ENCODE data around the gene NUP153. TPM values are rescaled to one million over a fixed set of nuclear protein-coding genes. Genes with fewer than 3 reads are reported as not detected.

The NUP153 gene
- total and polyA plus RNA-seq, 10 of the 15 experiments (the other 5 are each of a cell fraction or from before 2014, with no cell fraction given): 13.9 to 77.7 (median 56.2) TPM

- DNase-seq (ENCODE audit: low read depth, low spot score) (no peak), ATAC-seq (no peak), FAIRE-seq (no peak)
- Histone ChIP-seq H3K9ac (ENCODE audit: control insufficient read depth, insufficient read depth, low read length) (no peak overlapping the region), H2AFZ (ENCODE audit: control insufficient read depth, low read depth, low read length) (no peak overlapping the region), H3K4me2 (ENCODE audit: control insufficient read depth, insufficient read depth) (no peak overlapping the region), H4K20me1 (ENCODE audit: control insufficient read depth, insufficient read depth) (no peaks in the 10 kb centered on the region), H3K79me2 (ENCODE audit: control insufficient read depth, insufficient read depth, low read length) (peaks cover 6% of the 10 kb centered on the region), H3K9me3 (replicated peaks; ENCODE audit: control insufficient read depth, insufficient read depth, low read length) (no peaks in the 10 kb centered on the region), H3K27me3 (replicated peaks in 1 of 2; ENCODE audit: control insufficient read depth in 2 of 2, insufficient read depth in 2 of 2, low read length in 1 of 2) (no peaks in the 10 kb centered on the region), H3K4me1 (ENCODE audit: control insufficient read depth, insufficient read depth, low read length) (peaks cover 12% of the 10 kb centered on the region; the same call in 1 of the 2 replicates), H3K36me3 (ENCODE audit: control insufficient read depth in 2 of 2, insufficient read depth in 2 of 2, low read length in 1 of 2) (peaks cover 8 to 29% of the 10 kb centered on the region in 2 experiments), H3K4me3 (no peak overlapping the region), H3K27ac (ENCODE audit: control insufficient read depth, insufficient read depth) (no peak overlapping the region)
- in situ Hi-C loops (cut with MboI) (no loop called here), intact Hi-C loops (cut with micrococcal nuclease; ENCODE audit: unreplicated experiment) (no loop called here)
- RAD21 ChIA-PET (ENCODE audit: unreplicated experiment): no interaction called here
- TF ChIP-seq EP300 (IDR thresholded peaks at IDR 0.05; ENCODE audit: borderline replicate concordance in 1 of 2, control insufficient read depth in 1 of 2, low read depth in 2 of 2, low read length in 2 of 2) (no peak), CHD4 (IDR thresholded peaks at IDR 0.05) (no peak), POU2F2 (IDR thresholded peaks at IDR 0.05; ENCODE audit: borderline replicate concordance, low read depth, low read length) (no peak)
- TSS peak; percentile 30 for BruUV-seq (replicated peaks)
- SMC1A ChIA-PET (ENCODE audit: uncharacterized antibody, unreplicated experiment): interaction anchor here (1.0 to 2.0 kb wide), 2 partner anchors 69 to 172 kb away, joined by 3 to 6 read pairs; no protein-coding TSS in a partner anchor
- CTCF ChIA-PET: interaction anchor here (1.1 kb wide), 1 partner anchor 24 kb away, joined by 3 read pairs; no protein-coding TSS in a partner anchor
- WGBS (ENCODE audit: insufficient coverage, insufficient replicate concordance, low lambda C conversion rate, missing lambda C conversion rate): 60% methylated on average over 1 of the region's 1 CpG
- POLR2A ChIA-PET: interaction anchor here (1.0 kb wide), 1 partner anchor 9 kb away, joined by 3 read pairs; no protein-coding TSS in a partner anchor
These were observed 73.8 kb downstream of the NUP153 start for GRCh38 chr6:17632934-17633333.

GRCh38 chr6:17630511-17631073 lies 76.1 kb downstream of the NUP153 start:
- intact Hi-C loops (cut with micrococcal nuclease; ENCODE audit: unreplicated experiment) (no loop called here), in situ Hi-C loops (cut with MboI) (no loop called here)
- Histone ChIP-seq H4K20me1 (ENCODE audit: control insufficient read depth, insufficient read depth) (peaks cover 2% of the 10 kb centered on the region; the same call in 1 of the 2 replicates), H3K36me3 (ENCODE audit: control insufficient read depth in 2 of 2, insufficient read depth in 2 of 2, low read length in 1 of 2) (peaks cover 9 to 30% of the 10 kb centered on the region in 2 experiments), H3K4me3 (no peak overlapping the region), H3K79me2 (ENCODE audit: control insufficient read depth, insufficient read depth, low read length) (peaks cover 6% of the 10 kb centered on the region), H2AFZ (ENCODE audit: control insufficient read depth, low read depth, low read length) (no peak overlapping the region), H3K27me3 (replicated peaks in 1 of 2; ENCODE audit: control insufficient read depth in 2 of 2, insufficient read depth in 2 of 2, low read length in 1 of 2) (no peaks in the 10 kb centered on the region), H3K9ac (ENCODE audit: control insufficient read depth, insufficient read depth, low read length) (no peak overlapping the region), H3K27ac (ENCODE audit: control insufficient read depth, insufficient read depth) (no peak overlapping the region), H3K9me3 (replicated peaks; ENCODE audit: control insufficient read depth, insufficient read depth, low read length) (no peaks in the 10 kb centered on the region), H3K4me2 (ENCODE audit: control insufficient read depth, insufficient read depth) (no peak overlapping the region), H3K4me1 (ENCODE audit: control insufficient read depth, insufficient read depth, low read length) (peaks cover 12% of the 10 kb centered on the region; the same call in 1 of the 2 replicates)
- CTCF ChIA-PET: interaction anchor here (0.8 to 1.8 kb wide), 3 partner anchors 8 to 47 kb away, joined by 4 to 5 read pairs (median 4); no protein-coding TSS in a partner anchor
- ATAC-seq (no peak), FAIRE-seq (no peak), DNase-seq (ENCODE audit: low read depth, low spot score) (no peak)
- SMC1A ChIA-PET (ENCODE audit: uncharacterized antibody, unreplicated experiment): interaction anchor here (1.0 to 1.4 kb wide), 3 partner anchors 15 to 26 kb away, joined by 3 to 4 read pairs (median 4); no protein-coding TSS in a partner anchor
- TF ChIP-seq MXI1 (IDR thresholded peaks at IDR 0.05; ENCODE audit: low read depth, low read length) (no peak), CUX1 (IDR thresholded peaks at IDR 0.05; ENCODE audit: insufficient replicate concordance, low read depth, low read length) (no peak), IRF4 (IDR thresholded peaks at IDR 0.05; ENCODE audit: low read depth, low read length) (no peak)
- POLR2A ChIA-PET: no interaction called here
- no TSS peak for BruUV-seq (replicated peaks)
- RAD21 ChIA-PET (ENCODE audit: unreplicated experiment): no interaction called here
- WGBS (ENCODE audit: insufficient coverage, insufficient replicate concordance, low lambda C conversion rate, missing lambda C conversion rate): 84% methylated on average over 3 of the region's 5 CpGs

Data from GM12878 (cell line).